HG02981 (cell line): ENCODE results near the gene TTYH1.

ENCODE experiments used
- ATAC-seq: cut with Tn5 transposase; IDR thresholded peaks from one replicate; pipeline ENCODE4 v1.9.1; 2021; ENCODE audit warnings: mild to moderate bottlenecking, moderate library complexity; ENCODE audit not compliant: unreplicated experiment

Gene TTYH1

GRCh38 chr19:54391589-54392061, 23.6 kb upstream of the TTYH1 start:
- no peak for ATAC-seq

GRCh38 chr19:54392105-54392504, 23.2 kb upstream of the TTYH1 start:
- ATAC-seq: no peak

GRCh38 chr19:54393381-54393780, 21.9 kb upstream of the TTYH1 start:
- ATAC-seq: no peak

GRCh38 chr19:54395685-54396084, 19.6 kb upstream of the TTYH1 start:
- ATAC-seq: no peak

GRCh38 chr19:54399189-54399588, 16.1 kb upstream of the TTYH1 start:
- no peak for ATAC-seq

- no peak for ATAC-seq
Measured at GRCh38 chr19:54400913-54401312, 14.4 kb upstream of the TTYH1 start.

GRCh38 chr19:54403054-54403453, 12.2 kb upstream of the TTYH1 start:
- no peak for ATAC-seq

- ATAC-seq: no peak
Measured at GRCh38 chr19:54405628-54406027, 9.6 kb upstream of the TTYH1 start.

GRCh38 chr19:54407780-54408179, 7.5 kb upstream of the TTYH1 start:
- no peak for ATAC-seq

GRCh38 chr19:54408456-54409026, 6.7 kb upstream of the TTYH1 start:
- no peak for ATAC-seq

- no peak for ATAC-seq
Measured at GRCh38 chr19:54411033-54411432, 4.2 kb upstream of the TTYH1 start.

- ATAC-seq: no peak
Measured at GRCh38 chr19:54412877-54413276, 2.4 kb upstream of the TTYH1 start.

GRCh38 chr19:54414156-54414555, 1.1 kb upstream of the TTYH1 start:
- ATAC-seq: no peak

- ATAC-seq: no peak
Measured at GRCh38 chr19:54415901-54416673, 823 bp downstream of the TTYH1 start.

GRCh38 chr19:54416695-54417491, 1.6 kb downstream of the TTYH1 start:
- no peak for ATAC-seq

- no peak for ATAC-seq
Measured at GRCh38 chr19:54418030-54418929, 3.0 kb downstream of the TTYH1 start.

GRCh38 chr19:54418930-54419800, 3.9 kb downstream of the TTYH1 start:
- ATAC-seq: no peak

GRCh38 chr19:54420068-54420382, 4.8 kb downstream of the TTYH1 start:
- ATAC-seq: no peak

- no peak for ATAC-seq
Measured at GRCh38 chr19:54420383-54421168, 5.3 kb downstream of the TTYH1 start.
